Prostate gland (tissue), 2 donors: Measurements from ENCODE around the gene DYRK2. TPM values are rescaled to one million over a fixed set of nuclear protein-coding genes. Genes with fewer than 3 reads are reported as not detected.

Experiments used
- DNase-seq: peaks from one replicate; pipeline ENCODE4 v3.0.0-alpha.2; 2019; ENCODE audit warnings: low spot score
- H3K27ac ChIP-seq, 2 donors: fragments of 200-600 bp; sonication (generic); 2 replicates each; pipeline ENCODE4 v1.5.1; 2017 to 2019
- H3K27me3 ChIP-seq: fragments of 200-600 bp; sonication (generic); replicated peaks from 2 replicates; pipeline ENCODE4 v1.5.1; 2019; ENCODE audit not compliant: insufficient read depth
- H3K36me3 ChIP-seq, 2 donors: fragments of 200-600 bp; sonication (generic); 1 replicate in 1 of 2; 2 replicates in 1 of 2; pipeline versions ENCODE4 v1.5.1 to v1.8.1; 2017 to 2019
- H3K4me1 ChIP-seq: fragments of 200-600 bp; sonication (generic); replicated peaks from 2 replicates; pipeline ENCODE4 v1.5.1; 2019
- H3K4me3 ChIP-seq, 2 donors: fragments of 200-600 bp; sonication (generic); 2 replicates each; pipeline ENCODE4 v1.5.1; 2017 to 2019
- H3K9me3 ChIP-seq: fragments of 200-600 bp; sonication (generic); 2 replicates; pipeline ENCODE4 v1.5.1; 2017
- CTCF ChIP-seq, 4 experiments: fragments of 200-600 bp in 2 of 4; fragments of 450-650 bp in 2 of 4; sonication (generic) in 2 of 4; IDR thresholded peaks; 1 replicate in 3 of 4; 2 replicates in 1 of 4; pipeline ENCODE4 v1.5.1; 2016 to 2019; ENCODE audit warnings: antibody characterized with exemption in 4 of 4, mild to moderate bottlenecking in 2 of 4, moderate library complexity in 2 of 4
- POLR2A ChIP-seq: fragments of 450-650 bp; IDR thresholded peaks from one replicate; pipeline ENCODE4 v1.6.1; 2016; ENCODE audit warnings: antibody characterized with exemption, mild to moderate bottlenecking
- POLR2AphosphoS5 ChIP-seq: sonication (generic); formaldehyde crosslinking; IDR thresholded peaks from one replicate; pipeline ENCODE4 v1.6.1; 2017; ENCODE audit warnings: antibody characterized with exemption
- WGBS: methylation state at CpG from one replicate; pipeline ENCODE4 v1.1.5; 2018; 5-methylcytosine and 5-hydroxymethylcytosine counted together
- intact Hi-C: fragments of 100-400 bp; cut with DNase I; formaldehyde crosslinking; loops from one replicate; pipeline ENCODE4 v1.14.2; 2022
- total RNA-seq, 2 donors: library from RNA; depleted of rRNA; stranded (reverse); fragments of >200 nt; gene quantifications; one replicate each; pipeline ENCODE4 v1.1.0, GENCODE V29; 2016

DYRK2 gene
- total RNA-seq, 2 donors from 2014 or later: 16.7 to 31.9 TPM

DNA sequence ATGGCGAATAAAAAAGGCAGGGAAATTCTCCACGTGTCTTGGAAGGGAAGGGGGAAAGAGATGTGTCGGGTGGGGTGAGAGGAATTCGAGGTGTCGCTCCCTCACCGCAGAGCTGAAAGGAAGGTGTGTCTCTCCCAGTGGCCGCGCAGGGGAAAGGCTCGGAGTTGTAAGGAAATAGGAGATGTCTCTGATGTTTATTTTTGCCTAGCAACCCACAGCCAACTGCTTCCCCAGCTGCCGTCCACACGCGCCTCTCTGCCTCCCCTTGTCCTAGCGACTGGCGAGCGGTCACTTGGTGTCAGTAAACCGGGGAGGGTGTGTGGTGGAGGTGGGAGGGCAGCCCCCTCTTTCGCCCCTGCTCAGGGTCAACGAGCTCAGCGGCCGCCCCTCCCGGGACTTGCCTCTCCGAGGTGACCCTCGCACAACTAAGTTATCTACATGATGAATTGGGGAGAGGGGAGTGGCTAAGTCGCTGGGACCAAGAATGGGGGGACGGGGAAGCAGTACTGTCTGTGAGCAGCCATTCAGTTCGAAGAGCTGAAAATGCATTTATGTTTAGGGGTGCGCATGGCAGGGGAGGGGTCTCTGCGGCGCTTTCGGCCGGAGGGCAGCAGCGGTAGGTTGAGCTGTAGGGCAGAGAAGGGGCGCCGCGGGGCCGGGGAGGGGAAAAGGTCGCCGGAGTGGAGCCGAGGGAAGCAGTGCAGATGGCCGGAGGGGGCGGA, 585 bp upstream of the DYRK2 start:
- H3K4me3 ChIP-seq: peak overlapping the region; percentile 86 to 98
- H3K36me3 ChIP-seq: no peaks in the 10 kb centered on the region
- H3K9me3 ChIP-seq: no peaks in the 10 kb centered on the region
- no peaks in the 10 kb centered on the region for H3K27me3 ChIP-seq
- H3K4me1 ChIP-seq: peaks cover 3% of the 10 kb centered on the region
- WGBS: under 1% methylated on average over 41 of the region's 41 CpGs
- H3K27ac ChIP-seq: peak overlapping the region; percentile 60 to 74
- TF ChIP-seq CTCF (IDR thresholded peaks at IDR 0.05): peak in 2 of 4 experiments; percentile 41 to 49
- peak; percentile 43 for TF ChIP-seq POLR2AphosphoS5
- TF ChIP-seq POLR2A: peak; percentile 10
- intact Hi-C loops: loop anchor here (2.0 to 10.0 kb wide), 5 partner anchors 206 to 389 kb away; no protein-coding TSS in a partner anchor
- peak; percentile 73 for DNase-seq

GRCh38 chr12:67649261-67649569, 670 bp downstream of the DYRK2 start:
- TF ChIP-seq CTCF (IDR thresholded peaks at IDR 0.05) (no peak), POLR2A (no peak), POLR2AphosphoS5 (no peak)
- 0% methylated on average over 9 of the region's 41 CpGs for WGBS
- no peak for DNase-seq

GRCh38 chr12:67649570-67650387, 1.2 kb downstream of the DYRK2 start:
- intact Hi-C loops: loop anchor here (2.0 to 10.0 kb wide), 6 partner anchors 175 to 388 kb away; no protein-coding TSS in a partner anchor
- H3K4me3 ChIP-seq: peak overlapping the region; percentile 86 to 98
- DNase-seq: peak; percentile 20
- under 1% methylated on average over 59 of the region's 65 CpGs for WGBS
- no peaks in the 10 kb centered on the region for H3K9me3 ChIP-seq
- TF ChIP-seq CTCF (IDR thresholded peaks at IDR 0.05): no peak
- TF ChIP-seq POLR2AphosphoS5: no peak
- TF ChIP-seq POLR2A: no peak
- no peaks in the 10 kb centered on the region for H3K36me3 ChIP-seq
- H3K27me3 ChIP-seq: no peaks in the 10 kb centered on the region
- H3K27ac ChIP-seq: peak overlapping the region; percentile 87 to 90
- peaks cover 3% of the 10 kb centered on the region for H3K4me1 ChIP-seq

More at GRCh38 chr12:67649261-67649569, 670 bp downstream of the DYRK2 start:
- Histone ChIP-seq H3K36me3 (no peaks in the 10 kb centered on the region), H3K27me3 (no peaks in the 10 kb centered on the region), H3K4me3 (peak overlapping the region; percentile 86 to 98), H3K9me3 (no peaks in the 10 kb centered on the region), H3K27ac (peak overlapping the region; percentile 87 to 90), H3K4me1 (peaks cover 3% of the 10 kb centered on the region)
- intact Hi-C loops: loop anchor here (2.0 to 10.0 kb wide), 5 partner anchors 207 to 388 kb away; no protein-coding TSS in a partner anchor

DNA sequence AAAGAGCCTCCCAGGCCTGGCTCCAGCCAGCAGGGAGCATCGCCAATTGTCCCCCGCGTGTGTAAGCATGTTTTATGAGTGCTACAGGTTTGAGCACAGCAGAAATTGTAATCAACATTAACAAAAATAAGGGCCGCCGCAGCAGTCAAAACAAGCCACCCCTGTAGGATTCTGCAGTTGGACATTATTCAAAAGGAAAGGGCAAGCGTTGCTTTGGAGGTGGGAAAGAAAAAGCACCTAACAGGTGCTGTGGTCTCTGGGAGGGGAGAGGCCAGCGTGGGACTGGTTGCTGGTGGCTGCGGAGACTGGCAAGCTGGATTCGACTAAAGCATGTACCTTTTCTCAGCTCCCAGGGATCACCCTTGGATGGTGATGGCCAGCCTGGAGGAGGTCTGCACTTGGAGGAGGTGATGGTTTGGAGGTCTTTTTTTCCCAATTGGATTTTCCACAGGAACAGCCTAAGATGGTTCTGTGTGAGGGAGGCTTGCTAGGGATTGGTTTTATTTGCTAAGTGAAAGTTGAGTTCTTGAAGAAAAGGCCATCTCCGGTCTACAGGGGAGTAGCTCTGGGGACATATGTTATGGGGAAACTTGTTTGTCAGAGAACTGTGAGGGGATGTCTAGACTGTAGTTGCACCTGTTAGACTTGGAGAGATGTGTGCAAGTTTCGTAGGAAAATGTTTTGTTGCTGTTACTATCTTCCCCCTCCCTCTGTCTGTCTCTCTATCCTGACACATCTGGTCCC, 2.0 kb downstream of the DYRK2 start:
- no peaks in the 10 kb centered on the region for H3K27me3 ChIP-seq
- H3K4me3 ChIP-seq: peak overlapping the region; percentile 86 to 98
- no peak for TF ChIP-seq POLR2AphosphoS5
- TF ChIP-seq CTCF (IDR thresholded peaks at IDR 0.05): no peak
- no peak for TF ChIP-seq POLR2A
- peaks cover 3% of the 10 kb centered on the region for H3K4me1 ChIP-seq
- 13% methylated on average over 11 of the region's 11 CpGs for WGBS
- intact Hi-C loops: loop anchor here (10.0 kb wide), 1 partner anchor 174 kb away; no protein-coding TSS in a partner anchor
- DNase-seq: peak; percentile 46
- H3K9me3 ChIP-seq: no peaks in the 10 kb centered on the region
- H3K36me3 ChIP-seq: no peaks in the 10 kb centered on the region
- H3K27ac ChIP-seq: peak overlapping the region; percentile 87 to 90
